Keratinocyte (primary cell): ENCODE results near the gene GALP. TPM values are rescaled to one million over a fixed set of nuclear protein-coding genes. Genes with fewer than 3 reads are reported as not detected.

Experiments
- DNase-seq: peaks from one replicate; pipeline ENCODE4 v3.0.0-alpha.2; 2011; ENCODE audit warnings: low read depth, missing footprints, low spot score
- FAIRE-seq: peaks from 2 replicates; lab custom pipeline; 2011; peaks lifted over from hg19 to GRCh38; lab: Jason Lieb, UNC
- H2AFZ ChIP-seq: 2 replicates; pipeline ENCODE4 v1.6.0; 2012; ENCODE audit warnings: low read length, control low read depth, inconsistent platforms; ENCODE audit not compliant: control insufficient read depth
- H3K27ac ChIP-seq: 2 replicates; pipeline ENCODE4 v1.5.1; 2011; ENCODE audit warnings: low read length; ENCODE audit not compliant: control insufficient read depth, insufficient read depth
- H3K27me3 ChIP-seq: 3 replicates; pipeline ENCODE4 v1.6.0; 2011; ENCODE audit warnings: low read length; ENCODE audit not compliant: control insufficient read depth, insufficient read depth; ENCODE audit errors: extremely low read depth
- H3K36me3 ChIP-seq, 2 experiments: 2 replicates in 1 of 2; 3 replicates in 1 of 2; pipeline ENCODE4 v1.5.1; 2011; ENCODE audit warnings: low read length in 2 of 2, mild to moderate bottlenecking in 1 of 2; ENCODE audit not compliant: control insufficient read depth in 2 of 2, insufficient read depth in 2 of 2; ENCODE audit errors: extremely low read depth in 1 of 2
- H3K4me1 ChIP-seq: 3 replicates; pipeline ENCODE4 v1.5.1; 2011; ENCODE audit warnings: low read length; ENCODE audit not compliant: control insufficient read depth, insufficient read depth; ENCODE audit errors: extremely low read depth
- H3K4me2 ChIP-seq: 3 replicates; pipeline ENCODE4 v1.6.0; 2011; ENCODE audit warnings: low read depth, low read length; ENCODE audit not compliant: control insufficient read depth, insufficient read depth; ENCODE audit errors: extremely low read depth
- H3K4me3 ChIP-seq, 3 experiments: fragments of 200-600 bp in 1 of 3; sonication (generic) in 1 of 3; 2 replicates in 2 of 3; 3 replicates in 1 of 3; pipeline ENCODE4 v1.5.1; 2011 to 2016; ENCODE audit warnings: low read length in 3 of 3, mild to moderate bottlenecking in 3 of 3, control low read depth in 2 of 3, inconsistent platforms in 1 of 3, low read depth in 1 of 3, mixed read lengths in 1 of 3, mixed run types in 1 of 3, moderate library complexity in 1 of 3; ENCODE audit not compliant: control insufficient read depth in 2 of 3, insufficient read depth in 2 of 3; ENCODE audit errors: extremely low read depth in 1 of 3
- H3K79me2 ChIP-seq: 2 replicates; pipeline ENCODE4 v1.6.0; 2012; ENCODE audit warnings: low read length; ENCODE audit not compliant: control insufficient read depth, insufficient read depth
- H3K9ac ChIP-seq: 3 replicates; pipeline ENCODE4 v1.6.0; 2011; ENCODE audit warnings: low read length; ENCODE audit not compliant: control insufficient read depth, insufficient read depth; ENCODE audit errors: extremely low read depth
- H3K9me1 ChIP-seq: 3 replicates; pipeline ENCODE4 v1.6.0; 2011; ENCODE audit warnings: low read length; ENCODE audit not compliant: control insufficient read depth, insufficient read depth; ENCODE audit errors: extremely low read depth
- H3K9me3 ChIP-seq: 2 replicates; pipeline ENCODE4 v1.5.1; 2012; ENCODE audit warnings: low read depth, low read length; ENCODE audit not compliant: control insufficient read depth
- H4K20me1 ChIP-seq: 3 replicates; pipeline ENCODE4 v1.6.0; 2011; ENCODE audit warnings: low read length; ENCODE audit not compliant: control insufficient read depth, insufficient read depth; ENCODE audit errors: extremely low read depth
- CTCF ChIP-seq, 3 experiments: IDR thresholded peaks in 1 of 3; conservative IDR thresholded peaks in 1 of 3; optimal IDR thresholded peaks in 1 of 3; 2 replicates in 2 of 3; 3 replicates in 1 of 3; pipeline versions ENCODE3 to v1.5.1; 2011; ENCODE audit warnings: low read length in 3 of 3, mild to moderate bottlenecking in 3 of 3, moderate library complexity in 2 of 3, control low read depth in 1 of 3, inconsistent platforms in 1 of 3; ENCODE audit not compliant: insufficient read depth in 2 of 3; ENCODE audit errors: extremely low read depth in 1 of 3
- EZH2 ChIP-seq: IDR thresholded peaks from one replicate; pipeline ENCODE4 v1.6.1; 2012; ENCODE audit warnings: inconsistent platforms, mild to moderate bottlenecking, low read length, moderate library complexity
- dilution Hi-C: fragments of 300-500 bp; cut with MboI; formaldehyde crosslinking; loops from one replicate; pipeline ENCODE4 v1.7.0; 2020; ENCODE audit warnings: low sequenced_read_pairs; ENCODE audit not compliant: extremely low pct_ligation_motif_present
- polyA plus RNA-seq, 5 experiments: library from polyadenylated mRNA; depleted of rRNA in 3 of 5; stranded (reverse) in 3 of 5; stranded (forward) in 1 of 5; unstranded in 1 of 5; fragments of >200 nt; gene quantifications; 1 replicate in 1 of 5; 2 replicates in 3 of 5; 3 replicates in 1 of 5; pipeline versions ENCODE4 v1.2.1 to v1.2.3, GENCODE V29; 2011 to 2012; ENCODE audit warnings: missing spikeins in 2 of 5, low read depth in 1 of 5, low replicate concordance in 1 of 5

The GALP gene
- polyA plus RNA-seq, 1 donor (not counting 4 experiments of a cell fraction or from before 2014, with no cell fraction given): not detected

- dilution Hi-C loops: no loop called here
- Histone ChIP-seq H3K27me3 (no peaks in the 10 kb centered on the region), H3K27ac (no peak overlapping the region), H3K4me3 (no peak overlapping the region), H3K9ac (no peak overlapping the region), H3K4me1 (no peaks in the 10 kb centered on the region), H3K9me3 (no peaks in the 10 kb centered on the region), H2AFZ (no peak overlapping the region), H3K79me2 (no peaks in the 10 kb centered on the region), H4K20me1 (no peaks in the 10 kb centered on the region), H3K36me3 (peaks cover 2 to 6% of the 10 kb centered on the region in 2 experiments), H3K9me1 (no peaks in the 10 kb centered on the region), H3K4me2 (no peak overlapping the region)
- TF ChIP-seq EZH2 (no peak), CTCF (optimal IDR thresholded peaks at IDR 0.05 in 1 of 3, IDR thresholded peaks at IDR 0.05 in 1 of 3, conservative IDR thresholded peaks at IDR 0.05 in 1 of 3; ENCODE audit: extremely low read depth in 1 of 3, insufficient read depth in 2 of 3, low read length in 3 of 3) (no peak)
- no peak for FAIRE-seq
- no peak for DNase-seq
Measured at GRCh38 chr19:56162258-56162657, 13.6 kb upstream of the GALP start.

- no peaks in the 10 kb centered on the region for H3K27me3 ChIP-seq
- H3K79me2 ChIP-seq: no peaks in the 10 kb centered on the region
- H4K20me1 ChIP-seq: no peaks in the 10 kb centered on the region
- DNase-seq (no peak), FAIRE-seq (no peak)
- TF ChIP-seq EZH2 (no peak), CTCF (optimal IDR thresholded peaks at IDR 0.05 in 1 of 3, IDR thresholded peaks at IDR 0.05 in 1 of 3, conservative IDR thresholded peaks at IDR 0.05 in 1 of 3; ENCODE audit: extremely low read depth in 1 of 3, insufficient read depth in 2 of 3, low read length in 3 of 3) (no peak)
- H3K4me3 ChIP-seq: no peak overlapping the region
- no peak overlapping the region for H3K4me2 ChIP-seq
- no peak overlapping the region for H2AFZ ChIP-seq
- H3K9me1 ChIP-seq: no peaks in the 10 kb centered on the region
- no peak overlapping the region for H3K9ac ChIP-seq
- no peaks in the 10 kb centered on the region for H3K9me3 ChIP-seq
- dilution Hi-C loops: no loop called here
- no peaks in the 10 kb centered on the region for H3K4me1 ChIP-seq
- peaks cover 2 to 6% of the 10 kb centered on the region in 2 experiments for H3K36me3 ChIP-seq
- no peak overlapping the region for H3K27ac ChIP-seq
Measured at GRCh38 chr19:56163097-56163496, 12.7 kb upstream of the GALP start.
